SU-DHL-6 (cell line): Measurements from ENCODE around the gene GTPBP4.
"Not testable (repeated sequence)": the region's sequence is repeated elsewhere in the genome, so short reads cannot be mapped to it uniquely, and the experiment has no call there.

Experiments
- H2AFZ ChIP-seq: fragments of 200-600 bp; sonication (generic); 2 replicates; pipeline ENCODE4 v1.6.1; 2014; ENCODE audit warnings: low read depth, mild to moderate bottlenecking, moderate library complexity, mixed read lengths, antibody characterized with exemption, low read length; ENCODE audit not compliant: severe bottlenecking
- H3F3A ChIP-seq: fragments of 200-600 bp; shearing (Covaris generic); 2 replicates; pipeline ENCODE4 v1.6.0; 2016; ENCODE audit warnings: antibody characterized with exemption, mild to moderate bottlenecking; ENCODE audit not compliant: insufficient read depth
- H3K27ac ChIP-seq: fragments of 200-600 bp; sonication (generic); 2 replicates; pipeline ENCODE4 v1.5.1; 2016; ENCODE audit warnings: low read depth, mild to moderate bottlenecking, low read length, moderate library complexity, mixed read lengths
- H3K27me3 ChIP-seq: fragments of 200-600 bp; sonication (generic), shearing (Covaris generic); 2 replicates; pipeline ENCODE4 v1.6.0; 2014; ENCODE audit warnings: mild to moderate bottlenecking, low read length
- H3K36me3 ChIP-seq: fragments of 200-600 bp; sonication (generic); 2 replicates; pipeline ENCODE4 v1.6.1; 2014; ENCODE audit warnings: mild to moderate bottlenecking, low read length, mixed read lengths
- H3K4me2 ChIP-seq: fragments of 300-600, 200-600 bp; shearing (Covaris generic), sonication (generic); 2 replicates; pipeline ENCODE4 v1.6.0; 2014; ENCODE audit warnings: low read length, low read depth, mild to moderate bottlenecking; ENCODE audit not compliant: poor library complexity, severe bottlenecking
- H3K4me3 ChIP-seq: fragments of 200-600 bp; sonication (generic); 2 replicates; pipeline ENCODE4 v1.5.1; 2014; ENCODE audit warnings: antibody characterized with exemption, low read length, mild to moderate bottlenecking, mixed read lengths; ENCODE audit not compliant: insufficient read depth, poor library complexity, severe bottlenecking
- H3K79me2 ChIP-seq: fragments of 200-600 bp; sonication (generic); 2 replicates; pipeline ENCODE4 v1.6.1; 2014; ENCODE audit warnings: mild to moderate bottlenecking, low read length, moderate library complexity; ENCODE audit not compliant: insufficient read depth
- H3K9ac ChIP-seq: fragments of 200-600 bp; sonication (generic); 2 replicates; pipeline ENCODE4 v1.7.0; 2014; ENCODE audit warnings: mild to moderate bottlenecking, low read length
- H3K9me2 ChIP-seq: fragments of 200-600 bp; sonication (generic); replicated peaks from 2 replicates; pipeline ENCODE4 v1.6.1; 2014; ENCODE audit warnings: low read length; ENCODE audit not compliant: insufficient read depth
- H3K9me3 ChIP-seq: fragments of 200-600 bp; sonication (generic); 2 replicates; pipeline ENCODE4 v1.6.1; 2014; ENCODE audit warnings: low read length, mixed read lengths; ENCODE audit not compliant: insufficient read depth
- H4K20me1 ChIP-seq: fragments of 200-600 bp; sonication (generic); 2 replicates; pipeline ENCODE4 v1.6.1; 2014; ENCODE audit warnings: low read depth, mild to moderate bottlenecking, antibody characterized with exemption, low read length, moderate library complexity, mixed read lengths
- EZH2phosphoT487 ChIP-seq: fragments of 200-600 bp; sonication (generic), shearing (Covaris generic); conservative IDR thresholded peaks from 2 replicates; pipeline ENCODE4 v1.6.1; 2018; ENCODE audit warnings: mild to moderate bottlenecking, antibody characterized with exemption, low read length, moderate library complexity, mixed read lengths
- TF ChIP-seq, protein P1 (sequence below): fragments of 200-600 bp; sonication (generic); IDR thresholded peaks from one replicate; pipeline ENCODE4 v1.5.1; 2017; ENCODE audit warnings: antibody characterized with exemption, mild to moderate bottlenecking, low read length, moderate library complexity; ENCODE audit not compliant: insufficient read depth, poor library complexity, severe bottlenecking

The GTPBP4 gene

DNA sequence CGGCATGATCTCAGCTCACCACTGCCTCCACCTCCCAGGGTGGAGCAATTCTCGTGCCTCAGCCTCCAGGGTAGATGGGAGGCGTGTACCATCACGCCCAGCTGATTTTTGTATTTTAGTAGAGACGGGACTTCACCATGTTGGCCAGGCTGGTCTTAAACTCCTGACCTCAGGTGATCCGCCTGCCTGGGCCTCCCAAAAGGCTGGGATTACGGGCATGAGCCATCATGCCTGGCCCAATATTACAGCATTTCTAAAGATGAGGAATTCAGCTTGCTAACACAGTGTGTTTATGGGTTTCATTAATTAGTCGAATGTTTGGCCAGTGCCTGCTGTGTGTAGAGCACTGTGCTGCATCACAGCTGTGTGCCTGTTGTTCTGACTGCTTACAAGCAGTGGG, 71.7 kb downstream of the GTPBP4 start:
- H3K27me3 ChIP-seq: no peaks in the 10 kb centered on the region
- peaks cover 11% of the 10 kb centered on the region; the same call in 1 of the 2 replicates for H4K20me1 ChIP-seq
- no peaks in the 10 kb centered on the region for H3K9me2 ChIP-seq
- no peaks in the 10 kb centered on the region for H3K9me3 ChIP-seq
- no peak overlapping the region for H3K27ac ChIP-seq
- no peak overlapping the region for H2AFZ ChIP-seq
- H3K79me2 ChIP-seq: peaks cover 70% of the 10 kb centered on the region
- H3K4me2 ChIP-seq: no peak overlapping the region
- peaks cover 6% of the 10 kb centered on the region; the same call in 1 of the 2 replicates for H3K36me3 ChIP-seq
- no peak overlapping the region for H3K9ac ChIP-seq
- H3F3A ChIP-seq: peaks cover 7% of the 10 kb centered on the region
- H3K4me3 ChIP-seq: no peak overlapping the region
- TF ChIP-seq EZH2phosphoT487: no peak

DNA sequence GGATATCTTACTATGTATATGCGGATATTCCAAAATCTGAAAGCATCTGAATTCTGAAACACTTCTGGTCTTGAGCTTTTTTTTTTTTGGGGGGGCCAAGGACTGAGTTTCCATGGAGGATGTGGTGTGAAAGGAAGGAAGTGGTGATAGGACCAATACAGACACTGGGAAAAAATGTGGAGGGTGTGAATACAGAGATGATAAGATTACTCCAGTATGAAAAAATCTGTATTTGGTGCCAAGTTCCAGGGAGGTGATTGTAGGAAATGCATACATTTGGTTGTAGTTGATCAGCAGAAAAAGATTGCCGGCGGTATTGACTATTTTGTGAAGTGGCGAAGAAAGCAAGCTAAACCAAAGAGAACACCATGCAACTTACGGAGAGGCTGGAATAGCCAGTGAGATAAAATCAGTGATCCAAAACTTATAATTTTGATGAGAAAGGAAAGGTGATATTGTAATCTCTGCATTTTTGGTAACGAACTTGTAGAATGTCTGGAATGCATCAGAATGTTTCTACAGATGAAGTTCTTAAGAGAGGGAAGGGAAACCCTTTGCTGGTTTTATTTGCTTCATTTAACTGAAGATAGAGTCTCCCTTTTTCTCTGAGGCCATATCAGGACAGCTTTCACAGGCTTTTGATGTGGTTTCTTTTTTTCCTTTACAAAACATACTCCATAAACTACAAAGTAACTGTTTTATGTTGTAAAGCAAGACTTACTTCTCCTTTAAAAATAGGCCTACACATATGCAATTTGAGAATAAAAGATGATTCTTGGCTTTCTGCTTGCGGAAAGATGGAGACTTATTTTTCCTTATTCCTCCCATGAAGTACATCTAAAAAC, 73.9 kb downstream of the GTPBP4 start:
- H3K79me2 ChIP-seq: peaks cover 53% of the 10 kb centered on the region
- no peak overlapping the region for H3K4me2 ChIP-seq
- H3K27ac ChIP-seq: no peak overlapping the region

DNA sequence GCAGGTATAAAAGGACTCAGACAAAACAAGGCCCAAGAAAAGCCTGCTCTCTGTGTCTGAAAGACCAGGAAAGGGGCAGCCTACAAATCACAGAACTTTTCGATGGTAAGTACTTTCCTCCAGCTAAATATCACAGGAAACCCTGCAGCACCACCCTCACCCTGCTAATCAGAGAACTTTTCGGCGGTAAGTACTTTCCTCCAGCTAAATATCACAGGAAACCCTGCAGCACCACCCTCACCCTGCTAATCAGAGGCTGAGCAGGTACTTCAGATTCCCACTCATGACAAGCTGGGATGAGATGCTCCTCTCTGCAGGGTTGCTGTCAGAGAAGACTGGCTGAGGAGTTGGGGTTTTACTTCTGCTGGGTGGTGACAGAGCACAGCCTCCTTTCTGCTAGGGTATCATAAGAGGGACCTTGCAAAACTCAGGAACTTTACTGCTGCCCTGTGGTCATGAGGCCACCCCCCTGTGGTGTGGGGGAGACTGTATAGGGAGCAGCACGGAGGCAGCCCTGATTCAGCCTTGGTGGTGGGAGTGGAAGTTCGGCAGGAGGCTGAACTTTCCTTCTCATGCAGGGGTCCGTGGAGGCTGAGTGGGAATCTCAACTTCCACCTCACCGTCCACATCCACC, 75.1 kb downstream of the GTPBP4 start:
- Histone ChIP-seq H3K9ac (no peak overlapping the region), H3K4me2 (no peak overlapping the region), H3K9me3 (no peaks in the 10 kb centered on the region), H3K4me3 (no peak overlapping the region), H2AFZ (no peak overlapping the region), H3K27ac (no peak overlapping the region), H3K79me2 (peaks cover 41% of the 10 kb centered on the region), H3K9me2 (no peaks in the 10 kb centered on the region), H4K20me1 (peaks cover 6% of the 10 kb centered on the region; the same call in 1 of the 2 replicates), H3K36me3 (peaks cover 4% of the 10 kb centered on the region; the same call in 1 of the 2 replicates), H3F3A (no peaks in the 10 kb centered on the region), H3K27me3 (no peaks in the 10 kb centered on the region)
- TF ChIP-seq, protein P1, sequence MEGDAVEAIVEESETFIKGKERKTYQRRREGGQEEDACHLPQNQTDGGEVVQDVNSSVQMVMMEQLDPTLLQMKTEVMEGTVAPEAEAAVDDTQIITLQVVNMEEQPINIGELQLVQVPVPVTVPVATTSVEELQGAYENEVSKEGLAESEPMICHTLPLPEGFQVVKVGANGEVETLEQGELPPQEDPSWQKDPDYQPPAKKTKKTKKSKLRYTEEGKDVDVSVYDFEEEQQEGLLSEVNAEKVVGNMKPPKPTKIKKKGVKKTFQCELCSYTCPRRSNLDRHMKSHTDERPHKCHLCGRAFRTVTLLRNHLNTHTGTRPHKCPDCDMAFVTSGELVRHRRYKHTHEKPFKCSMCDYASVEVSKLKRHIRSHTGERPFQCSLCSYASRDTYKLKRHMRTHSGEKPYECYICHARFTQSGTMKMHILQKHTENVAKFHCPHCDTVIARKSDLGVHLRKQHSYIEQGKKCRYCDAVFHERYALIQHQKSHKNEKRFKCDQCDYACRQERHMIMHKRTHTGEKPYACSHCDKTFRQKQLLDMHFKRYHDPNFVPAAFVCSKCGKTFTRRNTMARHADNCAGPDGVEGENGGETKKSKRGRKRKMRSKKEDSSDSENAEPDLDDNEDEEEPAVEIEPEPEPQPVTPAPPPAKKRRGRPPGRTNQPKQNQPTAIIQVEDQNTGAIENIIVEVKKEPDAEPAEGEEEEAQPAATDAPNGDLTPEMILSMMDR: no peak
- TF ChIP-seq EZH2phosphoT487: no peak

More for the DNA sequence above, 73.9 kb downstream of the GTPBP4 start:
- no peaks in the 10 kb centered on the region for H3F3A ChIP-seq
- H4K20me1 ChIP-seq: peaks cover 6% of the 10 kb centered on the region; the same call in 1 of the 2 replicates
- H3K9me2 ChIP-seq: no peaks in the 10 kb centered on the region
- H3K4me3 ChIP-seq: no peak overlapping the region
- H3K27me3 ChIP-seq: no peaks in the 10 kb centered on the region
- no peak overlapping the region for H2AFZ ChIP-seq
- H3K9ac ChIP-seq: no peak overlapping the region
- no peak for TF ChIP-seq EZH2phosphoT487
- TF ChIP-seq, protein P1: no peak
- peaks cover 5% of the 10 kb centered on the region; the same call in 1 of the 2 replicates for H3K36me3 ChIP-seq
- no peaks in the 10 kb centered on the region for H3K9me3 ChIP-seq

DNA sequence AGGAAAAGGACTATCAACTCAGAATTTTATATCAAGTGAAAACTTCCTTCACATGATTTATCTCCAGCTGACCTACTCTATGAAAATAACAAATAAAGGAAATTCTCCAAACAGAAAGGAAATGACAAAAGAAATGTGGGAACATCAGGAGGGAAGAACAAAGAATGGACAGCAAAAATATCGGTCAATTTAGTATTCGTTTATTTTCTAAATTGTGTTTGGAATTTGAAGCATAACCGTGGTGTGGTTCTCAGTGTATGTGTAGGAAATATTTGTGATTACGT, 76.7 kb downstream of the GTPBP4 start:
- Histone ChIP-seq H3K9me3 (no peaks in the 10 kb centered on the region), H2AFZ (no peak overlapping the region), H3K79me2 (peaks cover 27% of the 10 kb centered on the region), H3K4me2 (no peak overlapping the region), H3K36me3 (no peaks in the 10 kb centered on the region), H3K27ac (no peak overlapping the region), H3K27me3 (no peaks in the 10 kb centered on the region), H4K20me1 (peaks cover 6% of the 10 kb centered on the region; the same call in 1 of the 2 replicates), H3F3A (no peaks in the 10 kb centered on the region), H3K4me3 (no peak overlapping the region), H3K9ac (no peak overlapping the region), H3K9me2 (no peaks in the 10 kb centered on the region)
- TF ChIP-seq, protein P1: no peak
- no peak for TF ChIP-seq EZH2phosphoT487

DNA sequence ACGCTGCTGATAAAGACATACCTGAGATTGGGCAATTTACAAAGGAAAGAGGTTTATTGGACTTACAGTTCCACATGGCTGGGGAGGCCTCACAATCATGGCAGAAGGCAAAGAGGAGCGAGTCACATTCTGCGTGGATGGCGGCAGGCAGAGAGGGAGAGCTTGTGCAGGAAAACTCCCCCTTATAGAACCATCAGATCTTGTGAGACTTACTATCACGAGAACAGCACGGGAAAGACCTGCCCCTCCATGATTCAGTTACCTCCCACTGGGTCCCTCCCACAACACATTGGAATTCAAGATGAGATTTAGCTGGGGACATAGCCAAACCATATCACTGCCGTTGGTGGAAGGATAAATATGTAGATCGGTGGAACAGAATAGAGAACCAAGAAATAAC, 78.5 kb downstream of the GTPBP4 start:
- not testable (repeated sequence) for H4K20me1 ChIP-seq, H3K9me3 ChIP-seq, H3K36me3 ChIP-seq, H3K9me2 ChIP-seq, H3K4me3 ChIP-seq, H3K27ac ChIP-seq, H2AFZ ChIP-seq, H3F3A ChIP-seq, H3K27me3 ChIP-seq, H3K9ac ChIP-seq, H3K4me2 ChIP-seq
- peaks cover 16% of the 10 kb centered on the region; the same call in 1 of the 2 replicates for H3K79me2 ChIP-seq
